ENCODE results near the gene ZMIZ2.
"Not testable (repeated sequence)": the region's sequence is repeated elsewhere in the genome, so short reads cannot be mapped to it uniquely, and the experiment has no call there.

ZMIZ2 gene

DNA sequence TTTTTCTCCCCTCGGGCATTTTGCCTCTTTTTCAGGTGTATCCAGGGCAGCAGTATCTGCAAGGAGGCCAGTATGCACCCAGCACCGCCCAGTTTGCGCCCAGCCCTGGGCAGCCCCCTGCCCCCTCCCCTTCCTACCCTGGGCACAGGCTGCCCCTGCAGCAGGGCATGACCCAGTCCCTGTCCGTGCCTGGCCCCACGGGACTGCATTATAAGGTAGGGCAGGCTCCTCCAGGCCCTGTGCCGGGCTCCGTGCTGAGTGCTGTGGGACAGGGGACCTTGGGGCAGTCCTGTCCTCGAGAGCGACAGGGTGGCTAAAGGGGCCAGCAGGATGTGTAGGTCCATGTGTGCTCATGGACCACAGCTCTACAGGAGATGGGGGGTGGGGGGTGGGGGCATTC, 10.6 kb downstream of the ZMIZ2 start:
- DNase-seq = no peak

- no peak for DNase-seq
These were observed 11.5 kb downstream of the ZMIZ2 start for GRCh38 chr7:44760034-44760580.

GRCh38 chr7:44761207-44762161, 12.8 kb downstream of the ZMIZ2 start:
- DNase-seq = no peak

DNA sequence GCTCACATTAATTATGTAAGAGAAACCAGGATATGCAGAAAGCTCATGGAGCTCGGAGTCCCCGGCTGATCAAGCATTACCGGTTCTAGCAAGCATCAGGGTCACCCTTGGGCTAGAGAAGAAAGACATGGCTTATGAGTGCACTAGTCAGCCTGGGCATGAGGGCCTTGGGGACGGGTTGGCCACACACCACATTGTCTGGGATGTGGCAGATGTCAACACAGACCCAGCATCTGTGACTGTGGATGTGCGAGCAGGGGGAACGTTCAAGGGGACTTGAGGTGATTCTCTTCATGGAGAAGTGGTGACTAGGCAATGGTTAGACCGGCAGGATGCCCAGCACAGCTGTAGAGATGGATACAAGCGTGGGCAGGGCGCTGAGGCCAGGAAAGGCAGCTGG, 13.7 kb downstream of the ZMIZ2 start:
- no peak for DNase-seq

DNA sequence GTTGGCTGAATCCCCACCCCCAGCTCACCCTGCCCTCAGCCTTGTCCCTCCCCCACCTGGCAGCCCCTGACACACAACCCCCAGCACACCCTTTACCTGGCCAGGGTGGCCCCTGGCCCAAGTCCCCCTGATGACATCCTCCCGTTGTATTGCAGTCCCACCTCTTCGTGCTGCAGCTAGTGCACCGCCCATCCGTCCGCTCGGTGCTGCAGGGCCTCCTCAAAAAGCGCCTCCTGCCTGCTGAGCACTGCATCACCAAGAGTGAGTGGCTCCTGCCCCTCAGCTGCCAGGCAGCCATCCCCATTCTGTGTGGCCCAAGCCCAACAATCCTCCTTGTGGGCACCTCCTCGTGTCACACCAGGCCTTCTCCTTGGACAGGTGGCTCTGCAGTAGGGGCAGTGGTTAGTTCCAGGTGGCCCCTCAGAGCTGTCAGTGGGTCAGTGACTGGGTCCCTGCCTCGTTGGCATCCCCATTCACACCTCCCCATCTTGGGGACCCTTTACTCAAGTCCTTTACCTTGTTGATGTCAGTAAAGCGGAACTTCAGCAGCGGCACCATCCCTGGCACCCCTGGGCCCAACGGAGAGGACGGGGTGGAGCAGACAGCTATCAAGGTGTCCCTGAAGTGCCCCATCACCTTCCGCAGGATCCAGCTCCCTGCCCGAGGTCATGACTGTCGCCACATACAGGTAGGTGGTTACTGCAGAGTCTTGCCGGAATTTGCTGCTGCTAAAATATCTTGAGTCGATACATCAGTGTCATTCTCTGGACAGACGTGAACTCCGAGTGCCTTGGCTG, 14.3 kb downstream of the ZMIZ2 start:
- DNase-seq = no peak

DNA sequence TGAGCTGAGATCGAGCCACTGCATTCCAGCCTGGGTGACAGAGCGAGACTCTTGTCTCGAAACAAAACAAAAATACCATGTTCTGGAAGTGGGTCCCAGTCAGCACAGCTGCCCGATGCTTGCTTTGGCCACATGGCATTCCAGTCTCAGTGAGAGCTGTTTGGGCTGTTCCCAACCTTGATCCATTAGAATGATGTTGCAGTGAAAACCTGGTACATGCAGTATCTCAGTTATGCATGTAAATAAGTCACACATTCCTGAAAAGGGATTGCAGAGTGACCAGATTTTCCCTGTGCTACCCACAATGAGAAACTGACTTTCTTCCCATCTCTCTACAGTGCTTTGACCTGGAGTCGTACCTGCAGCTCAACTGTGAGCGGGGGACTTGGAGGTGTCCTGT, 15.4 kb downstream of the ZMIZ2 start:
- no peak for DNase-seq

DNA sequence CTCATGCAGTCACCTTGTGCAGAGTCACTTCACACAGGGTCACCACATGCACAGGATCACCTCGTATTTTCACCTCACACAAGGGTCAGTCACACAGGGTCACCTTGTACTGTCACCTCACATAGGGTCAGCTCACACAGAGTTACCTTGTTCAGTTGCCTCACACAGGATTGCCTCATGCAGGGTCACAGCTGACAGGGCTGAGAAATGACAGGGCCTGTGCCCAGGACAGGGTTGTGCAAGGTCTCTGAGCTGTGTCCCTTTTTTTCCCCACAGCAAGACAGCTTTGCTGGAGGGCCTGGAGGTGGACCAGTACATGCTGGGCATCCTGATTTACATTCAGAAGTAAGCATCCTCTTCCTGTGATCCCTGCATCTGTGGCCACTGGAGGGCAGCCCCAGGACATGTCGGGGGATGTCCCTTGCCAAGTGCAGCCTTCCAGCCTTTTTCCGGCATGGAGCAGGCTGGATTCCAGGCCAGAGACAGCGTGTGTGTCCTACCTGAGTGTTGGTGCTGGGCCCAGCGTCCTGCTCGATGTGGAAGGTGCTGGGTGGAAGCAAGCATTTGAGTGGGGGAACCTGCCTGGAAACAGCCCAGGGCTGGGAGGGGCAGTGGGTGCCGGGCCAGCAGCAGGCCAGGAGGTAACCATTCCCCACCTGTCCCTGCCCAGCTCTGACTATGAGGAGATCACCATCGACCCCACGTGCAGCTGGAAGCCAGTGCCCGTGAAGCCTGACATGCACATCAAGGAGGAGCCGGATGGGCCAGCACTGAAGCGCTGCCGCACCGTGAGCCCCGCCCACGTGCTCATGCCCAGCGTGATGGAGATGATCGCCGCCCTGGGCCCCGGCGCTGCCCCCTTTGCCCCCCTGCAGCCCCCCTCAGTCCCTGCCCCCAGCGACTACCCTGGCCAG, 16.3 kb downstream of the ZMIZ2 start:
- DNase-seq = no peak

DNA sequence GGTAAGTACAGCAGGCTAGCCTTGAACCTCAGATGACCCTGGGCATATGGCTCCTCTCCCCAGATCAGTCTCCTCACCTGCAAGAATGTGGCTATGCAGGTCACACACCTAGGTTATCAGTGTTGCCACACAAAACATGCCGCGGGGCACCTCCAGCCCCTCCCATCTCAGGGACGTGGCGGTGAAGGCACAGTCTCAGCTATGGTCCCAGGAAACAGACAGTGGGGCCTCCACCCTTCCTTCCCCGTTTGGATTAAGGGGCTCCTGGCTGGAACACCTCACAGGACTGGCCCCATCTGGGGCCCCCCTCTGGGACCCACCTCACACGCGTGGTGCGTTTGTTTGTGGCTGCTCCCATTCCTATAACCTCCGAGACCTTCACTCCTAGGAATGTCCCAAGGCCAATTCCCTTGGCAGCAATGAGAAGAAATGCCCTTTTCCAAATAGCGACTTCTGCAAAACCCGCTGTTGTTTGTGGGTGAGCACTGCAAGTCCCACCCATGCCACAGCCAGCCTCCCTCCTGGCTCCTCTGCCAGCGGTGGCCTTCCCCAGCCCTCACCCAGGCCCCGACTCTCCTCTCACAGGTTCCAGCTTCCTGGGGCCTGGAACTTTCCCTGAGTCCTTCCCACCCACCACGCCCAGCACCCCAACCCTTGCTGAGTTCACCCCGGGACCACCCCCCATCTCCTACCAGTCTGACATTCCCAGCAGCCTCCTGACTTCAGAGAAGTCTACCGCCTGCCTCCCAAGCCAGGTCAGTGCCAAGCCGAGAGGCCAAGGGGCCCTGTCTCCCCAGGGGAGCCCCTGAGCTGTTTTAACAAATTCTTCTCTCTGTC, 17.1 kb downstream of the ZMIZ2 start:
- DNase-seq = no peak

- DNase-seq = no peak
These were observed 17.8 kb downstream of the ZMIZ2 start for GRCh38 chr7:44766416-44766801.

GRCh38 chr7:44767134-44767911, 18.7 kb downstream of the ZMIZ2 start:
- DNase-seq = no peak

GRCh38 chr7:44767912-44768627, 19.4 kb downstream of the ZMIZ2 start:
- DNase-seq = no peak

DNA sequence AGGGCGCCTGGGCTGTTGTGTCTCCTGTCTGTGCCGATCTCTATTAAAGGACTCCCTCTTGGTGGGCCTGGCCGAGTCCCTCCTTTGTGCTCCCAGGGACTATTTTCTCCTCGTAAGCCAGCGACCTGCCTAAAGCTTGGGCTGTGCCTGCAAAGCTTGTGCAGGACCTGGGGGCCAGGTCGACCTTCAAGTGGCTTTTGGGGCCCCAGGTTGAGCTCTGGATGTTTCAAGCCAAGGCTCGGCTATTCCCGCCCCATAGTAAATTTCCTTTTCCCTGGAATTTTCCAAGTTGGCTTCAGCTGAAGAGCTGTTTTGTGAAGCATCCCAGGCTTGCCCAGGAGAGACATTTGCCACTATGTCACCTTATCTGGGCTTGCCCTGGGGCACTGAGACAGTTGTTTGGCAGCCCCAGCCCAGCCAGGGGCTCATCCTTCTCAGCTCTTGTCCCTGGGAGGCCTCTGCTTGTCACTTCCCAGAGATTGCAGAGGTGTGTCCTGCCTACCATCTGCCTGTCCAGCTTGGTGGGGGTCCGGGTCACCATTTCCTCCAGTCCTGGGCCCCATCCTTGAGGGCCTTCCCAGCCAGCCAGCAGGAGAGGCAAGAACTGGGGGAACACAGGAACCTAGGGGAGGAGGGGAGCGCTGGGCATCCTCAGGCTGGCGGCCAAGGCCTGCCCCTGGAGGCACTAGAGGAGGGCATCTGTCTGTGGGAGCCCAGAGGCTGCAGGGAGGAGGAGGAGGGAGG, 20.2 kb downstream of the ZMIZ2 start:
- no peak for DNase-seq

DNA sequence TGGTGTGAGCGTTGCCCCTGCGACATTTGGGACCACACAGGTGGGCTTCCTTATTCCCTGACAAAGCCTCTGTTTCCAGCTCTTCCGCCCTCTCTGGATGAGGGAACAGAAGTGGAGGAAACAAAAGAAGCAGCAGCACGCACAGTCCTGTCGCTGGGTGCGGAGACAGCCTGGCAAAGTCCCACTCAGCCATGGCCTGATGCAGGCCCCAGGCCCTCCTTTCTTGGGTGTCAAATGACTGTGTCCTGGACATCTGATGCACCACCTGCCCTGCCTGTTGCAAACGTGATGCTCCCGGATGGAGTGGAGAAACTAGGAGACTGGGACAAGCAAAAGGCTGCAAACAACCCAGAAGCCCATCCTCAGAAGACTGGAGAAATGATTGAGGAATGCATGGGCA, 20.7 kb downstream of the ZMIZ2 start:
- no peak for DNase-seq

- no peak for DNase-seq
These were observed 21.2 kb downstream of the ZMIZ2 start for GRCh38 chr7:44769776-44770294.

GRCh38 chr7:44771358-44771757, 22.7 kb downstream of the ZMIZ2 start:
- DNase-seq = no peak

DNA sequence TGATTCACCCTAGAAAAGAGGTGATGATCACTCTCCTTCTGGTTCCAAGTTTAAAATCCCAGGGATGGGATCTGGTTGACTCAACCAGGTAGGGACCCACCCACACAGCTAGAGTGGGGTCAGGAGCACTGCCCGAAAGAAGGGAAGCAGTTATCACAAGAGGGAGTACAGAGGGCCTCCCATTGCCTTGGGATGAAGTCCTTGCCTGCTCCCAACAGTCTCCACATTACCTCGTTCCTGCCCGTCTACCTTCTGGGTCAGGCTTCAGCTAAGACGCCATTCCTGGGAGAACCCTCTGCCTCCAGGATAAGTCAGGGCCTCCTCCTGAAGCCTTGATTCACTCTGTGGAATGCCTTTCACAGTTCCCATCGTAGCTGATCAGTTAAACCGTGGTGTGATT, 23.8 kb downstream of the ZMIZ2 start:
- DNase-seq = no peak

GRCh38 chr7:44772867-44773266, 24.2 kb downstream of the ZMIZ2 start:
- no peak for DNase-seq

- DNase-seq = not testable (repeated sequence)
These were observed 25.8 kb downstream of the ZMIZ2 start for GRCh38 chr7:44774486-44774885.
